SK-N-MC (cell line): Measurements from ENCODE around the gene RABAC1.

ENCODE experiments used
- EZH2 ChIP-seq: fragments of 200-600 bp; sonication (generic); IDR thresholded peaks from one replicate; pipeline ENCODE4 v1.6.1; 2017; ENCODE audit warnings: antibody characterized with exemption
- POLR2AphosphoS5 ChIP-seq: IDR thresholded peaks from 2 replicates; pipeline ENCODE4 v1.6.1; 2012; ENCODE audit warnings: mild to moderate bottlenecking, low read depth, low read length, borderline replicate concordance

DNA sequence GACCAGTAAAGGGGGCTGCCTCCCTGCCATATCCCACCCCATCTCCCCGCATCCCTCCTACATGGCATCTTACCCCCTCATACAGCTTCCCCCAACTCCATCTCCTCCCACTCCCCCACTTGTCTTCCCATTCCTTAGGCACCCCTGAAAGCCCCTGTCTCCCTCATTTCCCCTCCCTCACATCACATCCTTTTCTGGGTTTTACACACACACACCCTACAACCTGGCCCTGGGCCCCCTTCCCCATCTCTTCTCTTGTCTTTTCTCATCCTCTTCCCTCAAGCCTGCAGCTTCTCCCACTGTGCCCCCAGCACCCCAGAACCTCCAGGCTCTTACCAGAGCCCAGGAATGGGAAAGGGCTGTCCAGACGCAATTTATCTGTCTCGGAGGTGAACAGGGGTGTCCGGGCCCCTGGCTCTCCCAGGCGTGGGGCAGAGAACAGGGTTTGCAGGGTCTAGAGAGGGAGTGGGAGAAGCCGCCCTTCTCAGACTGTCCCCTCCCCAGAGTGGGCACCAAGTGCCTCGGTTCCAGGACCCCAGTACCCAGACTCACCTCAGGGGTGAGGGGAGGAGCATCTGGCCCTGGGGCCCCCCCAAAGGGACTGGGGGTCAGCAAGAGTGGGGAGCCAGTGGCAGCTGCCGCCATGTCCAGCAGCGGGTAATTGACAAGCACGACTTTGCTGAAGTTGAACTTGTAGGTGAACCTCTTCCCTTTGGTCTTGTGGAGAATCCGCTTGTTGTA lies 50.2 kb downstream of the RABAC1 start:
- no peak for TF ChIP-seq POLR2AphosphoS5
- TF ChIP-seq EZH2, result no peak
